Activated T-cell treated with anti-CD3 and anti-CD28 coated beads for 1 hour (primary cell): ENCODE measurements around the gene PLLP.
"Not testable (repeated sequence)": the region's sequence is repeated elsewhere in the genome, so short reads cannot be mapped to it uniquely, and the experiment has no call there.

Source experiments
- DNase-seq: peaks from one replicate; pipeline ENCODE4 v3.0.0-alpha.2; 2020; ENCODE audit warnings: low read depth

Gene PLLP

GRCh38 chr16:57273826-57274225, 10.6 kb downstream of the PLLP start:
- no peak for DNase-seq

- DNase-seq = no peak
These were observed 11.1 kb downstream of the PLLP start for GRCh38 chr16:57273359-57273758.

GRCh38 chr16:57271867-57272495, 12.5 kb downstream of the PLLP start:
- no peak for DNase-seq

GRCh38 chr16:57271063-57271345, 13.5 kb downstream of the PLLP start:
- no peak for DNase-seq

GRCh38 chr16:57270221-57271062, 14.0 kb downstream of the PLLP start:
- DNase-seq = no peak

- DNase-seq = no peak
These were observed 15.4 kb downstream of the PLLP start for GRCh38 chr16:57268804-57269800.

GRCh38 chr16:57267343-57267742, 17.1 kb downstream of the PLLP start:
- DNase-seq = not testable (repeated sequence)

GRCh38 chr16:57266531-57267260, 17.8 kb downstream of the PLLP start:
- DNase-seq = peak; percentile 29

GRCh38 chr16:57265850-57266530, 18.5 kb downstream of the PLLP start:
- DNase-seq = no peak

- no peak for DNase-seq
These were observed 19.5 kb downstream of the PLLP start for GRCh38 chr16:57264950-57265371.

GRCh38 chr16:57264381-57264780, 20.1 kb downstream of the PLLP start:
- no peak for DNase-seq

GRCh38 chr16:57263541-57264351, 20.7 kb downstream of the PLLP start:
- DNase-seq = no peak

GRCh38 chr16:57262841-57263540, 21.5 kb downstream of the PLLP start:
- no peak for DNase-seq

GRCh38 chr16:57261806-57262205, 22.7 kb downstream of the PLLP start:
- DNase-seq = no peak

GRCh38 chr16:57260294-57260929, 24.1 kb downstream of the PLLP start:
- DNase-seq = no peak

- DNase-seq = no peak
These were observed 25.5 kb downstream of the PLLP start for GRCh38 chr16:57258910-57259475.

GRCh38 chr16:57258226-57258909, 26.1 kb downstream of the PLLP start:
- DNase-seq = no peak

GRCh38 chr16:57257455-57258070, 26.9 kb downstream of the PLLP start:
- no peak for DNase-seq
